ENCODE measurements around the gene SERPINB1. TPM values are rescaled to one million over a fixed set of nuclear protein-coding genes. Genes with fewer than 3 reads are reported as not detected.
"Not testable (repeated sequence)": the region's sequence is repeated elsewhere in the genome, so short reads cannot be mapped to it uniquely, and the experiment has no call there.

Gene SERPINB1
- polyA plus RNA-seq, 1 donor = 12.8 TPM

DNA sequence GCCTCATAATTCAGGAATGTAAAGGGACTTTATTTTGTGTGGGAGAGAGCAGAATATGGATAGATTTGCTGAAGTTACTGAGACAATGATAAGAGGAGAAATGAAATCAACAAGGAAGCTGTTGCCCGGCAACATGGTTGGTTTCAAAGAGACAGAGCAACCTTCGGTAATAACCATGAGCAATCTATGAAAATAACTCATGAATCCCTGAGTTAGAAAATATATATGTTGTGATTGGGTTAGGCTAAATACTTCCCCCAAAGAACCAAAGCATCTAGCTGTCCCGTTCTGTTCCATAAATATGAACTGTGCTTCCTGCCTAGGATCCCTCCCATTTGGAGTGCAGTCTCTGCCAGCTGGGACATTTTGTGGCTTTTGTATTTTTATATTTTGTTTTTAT lies 23.1 kb downstream of the SERPINB1 start:
- no peak for DNase-seq (ENCODE audit: low read depth)

DNA sequence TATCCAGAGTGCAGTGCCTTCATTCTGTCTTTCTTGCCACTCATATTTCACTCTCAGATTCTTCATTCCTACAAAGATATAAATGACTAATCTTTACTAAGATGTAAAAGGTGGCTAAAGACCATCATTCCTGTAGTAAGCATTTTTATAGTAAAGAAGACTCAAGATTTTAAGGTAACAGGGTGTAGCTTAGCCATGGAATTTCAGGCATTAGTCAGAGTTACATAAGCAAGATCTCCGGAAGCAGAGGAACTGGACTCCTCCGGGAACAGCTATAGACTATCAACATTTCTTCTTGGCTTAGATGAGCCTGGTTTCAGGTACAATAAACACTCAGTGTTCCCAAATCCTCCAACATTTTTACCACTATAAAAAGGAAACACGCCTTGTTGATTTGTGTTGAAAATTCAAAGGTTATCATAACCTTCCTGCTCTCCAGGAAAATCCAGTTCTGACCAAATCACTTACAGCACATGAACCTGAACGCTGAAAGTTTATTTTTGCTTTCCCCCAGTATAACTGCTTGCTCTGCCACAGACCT lies 23.7 kb downstream of the SERPINB1 start:
- DNase-seq (ENCODE audit: low read depth) = no peak

DNA sequence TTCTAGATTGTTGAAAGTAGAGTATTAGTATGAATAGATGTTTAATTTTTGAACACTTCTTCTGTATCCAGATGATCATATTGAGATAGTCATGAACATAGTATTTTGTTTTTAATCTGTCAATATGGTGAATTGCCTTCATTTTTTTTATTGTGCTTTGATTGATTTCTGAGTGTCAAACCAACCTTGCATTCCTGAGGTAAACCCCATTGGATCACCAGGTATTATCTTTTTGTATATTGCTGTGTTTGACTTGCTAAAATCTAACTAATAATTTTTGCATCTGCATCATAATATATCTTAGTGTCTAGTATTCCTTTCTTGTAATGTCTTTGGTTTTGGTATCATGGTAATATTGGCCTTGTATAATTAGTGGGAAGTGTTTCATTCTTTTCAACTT lies 25.5 kb downstream of the SERPINB1 start:
- no peak for DNase-seq (ENCODE audit: low read depth)

DNA sequence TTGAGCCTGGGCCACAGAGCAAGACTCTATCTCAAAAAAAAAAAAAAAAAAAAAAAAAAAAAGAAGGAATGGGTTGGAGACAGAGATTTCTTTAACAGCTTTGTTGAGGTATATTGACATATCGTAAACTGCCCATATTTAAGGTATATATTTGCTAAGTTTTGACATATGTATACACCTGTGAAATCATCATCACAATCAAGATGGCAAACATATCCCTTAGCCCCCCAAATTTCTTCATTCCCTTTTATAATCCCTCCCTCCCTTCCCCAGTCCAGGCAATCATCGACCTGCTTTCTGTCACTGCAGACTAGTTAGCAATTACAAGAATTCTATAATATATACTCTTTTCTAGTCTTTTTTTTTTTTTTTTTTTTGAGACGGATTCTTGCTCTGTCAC lies 29.0 kb downstream of the SERPINB1 start:
- DNase-seq (ENCODE audit: low read depth) = no peak

DNA sequence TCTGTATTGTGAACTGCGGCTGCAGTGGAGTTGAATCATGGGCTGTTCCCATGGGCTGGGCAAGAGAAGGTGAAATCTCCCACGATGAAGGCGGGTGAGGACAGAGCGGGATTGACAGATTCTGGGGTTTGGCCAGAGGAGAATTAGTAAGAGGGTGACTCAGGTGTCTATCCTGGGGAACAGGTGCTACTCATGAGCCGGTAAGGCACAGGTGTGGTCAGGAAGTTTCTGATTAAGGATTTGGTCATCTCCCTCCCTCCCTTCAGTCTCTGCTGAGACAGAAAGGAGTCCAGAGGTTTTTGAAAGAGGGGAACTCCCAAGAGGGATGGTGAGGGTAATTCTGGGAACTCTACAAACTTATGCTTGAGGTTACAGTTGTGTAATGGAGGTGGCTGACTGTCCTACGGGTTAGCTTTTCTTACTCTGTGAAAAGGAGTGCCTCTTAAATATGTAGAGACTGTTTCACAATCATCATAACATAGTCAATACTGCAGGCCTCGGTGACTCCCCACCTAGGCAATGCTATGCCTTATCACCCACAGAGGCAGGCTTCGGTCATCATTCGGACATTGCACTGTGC lies 31.5 kb downstream of the SERPINB1 start:
- DNase-seq (ENCODE audit: low read depth) = no peak

DNA sequence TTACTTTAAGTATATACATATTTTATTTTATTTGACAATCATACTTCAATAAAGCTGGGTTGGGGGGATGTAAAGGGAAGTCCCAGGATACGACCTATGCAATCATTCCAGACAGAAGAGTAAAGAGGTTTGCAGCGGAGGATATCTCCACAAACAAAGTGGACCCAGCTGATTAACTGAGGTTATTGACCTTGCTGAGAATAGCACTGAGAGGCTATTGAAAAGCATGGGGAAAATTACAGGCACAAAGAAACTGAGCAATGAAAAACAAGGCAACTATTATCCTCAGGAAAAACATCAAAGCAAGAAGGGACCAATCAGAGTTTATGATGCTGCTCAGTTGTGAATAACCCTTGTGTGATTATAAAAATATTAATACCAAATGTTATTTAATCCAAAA lies 32.6 kb downstream of the SERPINB1 start:
- DNase-seq (ENCODE audit: low read depth) = no peak

DNA sequence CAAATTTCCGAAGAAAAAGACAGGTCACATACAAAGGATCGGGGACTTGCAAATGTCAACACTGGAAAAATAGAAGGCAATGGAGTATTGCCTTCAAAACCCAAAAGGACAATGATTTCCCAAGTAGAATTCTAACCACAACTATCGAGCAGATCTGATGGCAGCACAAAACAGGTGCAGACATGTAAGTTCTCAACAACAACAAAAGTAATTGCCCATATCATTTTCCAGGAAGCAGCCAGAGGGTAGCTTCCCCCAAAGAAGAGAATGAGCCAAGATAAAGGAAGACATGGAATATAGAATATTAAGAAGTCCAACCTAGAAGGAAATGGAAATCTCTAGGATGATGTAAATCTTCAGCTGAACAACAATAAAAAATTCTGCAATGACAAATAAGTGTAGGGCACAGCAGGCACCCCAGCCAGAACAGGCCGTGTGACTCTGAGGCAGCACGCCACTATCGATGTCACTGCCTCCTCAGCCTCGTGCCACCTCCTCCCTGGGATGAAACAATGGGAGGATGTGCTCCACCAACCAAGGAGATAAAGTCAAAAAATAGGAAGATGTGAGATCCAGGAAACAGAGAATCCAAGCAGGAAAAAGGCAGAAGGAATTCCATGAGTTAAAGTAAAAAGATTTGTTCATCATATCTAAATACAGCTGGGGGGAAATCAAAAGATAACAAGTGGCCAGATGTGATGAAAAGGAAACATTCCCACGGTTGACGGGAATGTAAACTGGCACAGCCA lies 34.1 kb downstream of the SERPINB1 start:
- DNase-seq (ENCODE audit: low read depth) = no peak

DNA sequence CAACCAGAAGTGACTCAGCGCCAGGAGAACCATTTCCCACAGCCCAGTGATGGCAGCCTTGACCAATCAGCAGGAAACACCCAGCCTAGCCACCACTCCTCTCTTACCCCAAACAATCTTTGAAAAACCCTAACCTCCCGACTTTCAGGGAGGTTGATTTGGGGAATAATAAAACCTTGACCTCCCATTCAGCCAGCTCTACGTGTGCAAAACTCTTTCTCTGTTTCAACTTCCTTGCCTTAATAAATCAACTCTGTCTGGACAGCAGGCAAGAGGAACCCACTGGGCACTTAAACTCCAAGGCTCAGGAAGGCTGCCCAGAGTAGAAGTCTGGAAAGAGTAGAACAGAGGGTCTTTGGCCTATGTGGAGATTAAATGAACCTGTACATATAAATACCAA lies 35.0 kb downstream of the SERPINB1 start:
- no peak for DNase-seq (ENCODE audit: low read depth)

DNA sequence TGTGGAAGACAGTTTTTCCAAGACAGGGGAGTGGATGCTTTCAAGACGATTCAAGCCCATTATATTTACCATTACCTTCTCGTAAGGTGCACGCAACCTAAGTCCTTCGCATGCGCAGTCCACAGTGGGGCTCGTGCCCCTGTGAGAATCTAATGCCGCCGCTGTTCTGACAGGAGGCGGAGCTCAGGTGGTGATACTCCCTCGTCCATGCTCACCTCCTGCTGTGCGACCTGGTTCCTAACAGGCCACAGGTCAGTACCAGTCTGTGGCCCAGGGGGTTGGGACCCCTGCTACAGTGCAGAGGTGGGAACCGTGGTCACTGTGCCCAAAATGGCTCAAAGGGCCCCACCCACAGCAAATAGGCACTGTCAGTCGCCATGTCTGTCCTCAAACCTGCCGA lies 36.6 kb downstream of the SERPINB1 start:
- DNase-seq (ENCODE audit: low read depth) = no peak

DNA sequence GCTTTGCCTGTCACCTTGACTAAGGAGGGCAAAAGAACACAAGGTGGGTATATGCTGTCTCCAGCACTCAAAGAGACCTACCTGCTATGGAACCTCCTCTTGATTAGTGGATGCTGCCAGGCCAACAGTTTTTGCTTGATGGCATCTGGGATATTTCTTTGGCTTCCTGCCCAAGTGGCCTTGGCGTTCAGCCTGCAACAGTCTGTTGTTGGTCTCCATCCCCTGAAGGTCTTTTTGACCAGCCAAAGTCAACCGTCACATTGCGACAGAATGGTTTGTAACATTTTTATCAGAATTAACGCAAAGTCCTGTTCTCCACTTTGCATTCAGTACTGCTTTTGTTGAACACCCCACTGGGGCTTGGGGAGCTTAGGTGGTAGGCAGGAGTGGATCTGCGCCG lies 37.1 kb downstream of the SERPINB1 start:
- DNase-seq (ENCODE audit: low read depth) = no peak

DNA sequence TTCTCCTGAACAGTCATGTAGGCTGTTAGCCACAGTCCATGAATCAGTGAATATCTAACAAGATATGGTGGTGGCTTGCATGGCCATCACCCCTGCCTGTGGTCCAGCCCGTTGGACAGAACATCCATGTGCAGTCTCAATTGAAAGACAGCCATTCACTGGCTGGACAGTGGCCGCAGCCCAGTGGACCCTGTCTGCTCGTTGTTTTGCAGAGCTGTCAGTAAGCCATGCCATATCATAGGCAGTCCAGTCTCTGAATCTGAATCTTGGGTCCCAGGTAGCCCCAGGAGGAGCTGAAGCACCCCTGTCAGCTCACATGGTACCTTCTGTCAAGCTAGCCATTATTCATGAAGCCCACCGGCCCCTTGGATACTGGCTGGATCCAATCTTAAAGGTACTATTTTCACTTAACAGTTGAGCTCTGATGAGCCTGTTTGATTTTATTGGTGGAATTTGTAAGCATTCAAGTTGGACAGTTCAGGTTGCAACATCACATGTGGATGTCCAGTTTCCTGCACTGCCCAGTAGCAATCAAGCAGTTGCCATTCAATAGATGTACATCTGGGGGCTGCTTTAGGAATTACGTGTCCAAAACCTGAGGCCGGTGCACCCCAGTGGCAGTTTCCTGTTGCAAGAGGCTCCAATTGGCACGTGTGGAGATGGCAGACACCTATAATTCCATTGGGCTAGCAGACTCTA lies 37.8 kb downstream of the SERPINB1 start:
- no peak for DNase-seq (ENCODE audit: low read depth)

DNA sequence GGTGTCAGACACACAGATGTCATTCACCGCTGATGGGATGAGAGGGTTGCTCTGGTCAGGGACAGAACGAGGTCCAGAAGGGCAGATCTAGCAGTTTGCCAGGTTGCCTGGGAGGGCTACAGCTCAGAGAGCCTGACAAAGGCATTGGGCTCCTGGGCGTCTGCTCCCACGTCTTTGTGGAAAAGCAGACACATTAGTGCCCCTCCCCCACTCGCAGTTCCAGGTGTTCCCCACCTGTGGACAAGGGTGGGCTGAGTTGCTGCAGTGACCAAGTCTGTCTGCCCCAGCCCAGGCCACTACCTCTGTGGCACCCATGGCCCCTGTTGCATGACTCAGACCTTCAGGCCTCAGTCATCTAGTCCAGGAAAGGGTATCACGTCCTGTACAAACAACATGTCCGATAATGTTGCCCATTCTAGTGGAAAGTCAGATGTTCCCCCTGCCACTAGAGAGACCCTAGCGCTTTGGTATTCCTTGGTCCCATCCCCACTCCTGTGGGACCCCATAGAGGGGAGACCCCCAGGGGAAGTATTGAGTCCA lies 39.1 kb downstream of the SERPINB1 start:
- DNase-seq (ENCODE audit: low read depth) = no peak

DNA sequence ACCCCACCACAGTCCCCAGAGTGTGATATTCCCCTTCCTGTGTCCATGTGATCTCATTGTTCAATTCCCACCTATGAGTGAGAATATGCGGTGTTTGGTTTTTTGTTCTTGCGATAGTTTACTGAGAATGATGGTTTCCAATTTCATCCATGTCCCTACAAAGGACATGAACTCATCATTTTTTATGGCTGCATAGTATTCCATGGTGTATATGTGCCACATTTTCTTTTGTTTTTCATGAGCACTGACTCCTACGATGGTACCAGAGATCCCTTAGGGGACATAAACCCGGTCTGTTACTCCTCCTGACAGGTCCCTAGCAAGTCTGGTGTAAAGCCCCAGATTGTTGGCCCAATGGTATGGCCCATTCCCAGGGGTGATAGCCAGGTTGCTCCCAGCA lies 40.0 kb downstream of the SERPINB1 start:
- DNase-seq (ENCODE audit: low read depth) = not testable (repeated sequence)

DNA sequence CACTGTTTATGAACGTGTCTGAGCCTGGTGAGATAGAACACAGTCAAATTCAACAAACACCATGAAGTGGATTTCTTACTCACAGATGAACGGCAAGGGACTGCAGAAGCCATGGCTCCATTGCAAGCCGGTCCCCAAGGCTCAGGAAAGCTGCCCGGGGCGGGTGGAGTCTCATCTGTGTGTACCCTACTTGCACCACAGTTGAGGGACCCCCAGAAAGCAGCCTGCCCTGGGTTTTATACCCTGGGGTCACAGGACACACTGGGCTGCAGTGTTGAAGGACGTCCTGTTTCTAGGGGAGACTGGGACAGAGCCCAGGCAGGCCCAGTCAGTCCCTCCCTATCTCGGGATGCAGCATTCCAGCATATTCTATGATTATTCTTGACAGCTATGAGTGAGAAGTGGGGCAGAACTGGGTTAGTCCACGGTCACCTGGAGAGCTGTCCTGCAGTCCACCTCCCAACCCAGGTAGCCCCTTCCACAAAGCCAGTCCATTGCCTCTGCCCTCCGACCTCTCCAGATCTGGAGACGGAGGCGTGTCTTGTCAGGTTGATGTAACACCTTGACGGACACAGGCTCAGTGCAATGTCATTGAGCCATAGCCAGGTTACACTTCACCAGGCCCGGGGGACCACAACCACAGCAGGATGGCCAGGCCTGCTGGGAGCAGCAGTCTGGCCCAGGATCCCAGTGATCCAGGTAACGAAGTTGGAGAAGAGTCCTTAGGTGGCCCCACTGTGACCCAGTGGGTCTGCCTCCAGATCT lies 40.9 kb downstream of the SERPINB1 start:
- no peak for DNase-seq (ENCODE audit: low read depth)

DNA sequence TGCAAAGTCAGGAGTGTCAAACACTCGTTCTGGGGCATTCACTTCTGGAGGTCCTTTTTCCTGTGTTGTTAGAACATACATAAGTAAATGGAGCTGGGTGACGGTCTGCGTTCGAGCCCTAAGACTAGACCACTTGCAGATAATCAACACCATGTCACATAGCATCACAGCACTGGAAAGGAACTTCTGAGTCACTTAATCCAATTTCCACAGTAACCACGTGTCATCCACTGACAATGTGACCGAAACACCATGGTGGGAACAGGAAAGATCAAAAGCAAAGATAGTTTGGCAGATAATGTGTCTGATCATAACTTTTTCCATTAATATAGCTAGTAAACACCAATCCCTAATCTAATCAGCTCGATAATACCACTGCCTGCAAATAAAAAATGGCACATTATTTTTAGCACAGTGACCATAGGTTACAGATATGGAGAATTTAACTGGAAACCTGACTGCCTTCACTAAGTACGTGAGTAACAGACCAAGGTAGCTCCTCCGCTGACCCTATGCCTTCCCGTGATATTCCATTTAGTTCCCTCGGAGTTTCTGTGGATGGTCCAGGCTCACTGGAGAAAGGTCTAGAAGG lies 41.6 kb downstream of the SERPINB1 start:
- DNase-seq (ENCODE audit: low read depth) = no peak

DNA sequence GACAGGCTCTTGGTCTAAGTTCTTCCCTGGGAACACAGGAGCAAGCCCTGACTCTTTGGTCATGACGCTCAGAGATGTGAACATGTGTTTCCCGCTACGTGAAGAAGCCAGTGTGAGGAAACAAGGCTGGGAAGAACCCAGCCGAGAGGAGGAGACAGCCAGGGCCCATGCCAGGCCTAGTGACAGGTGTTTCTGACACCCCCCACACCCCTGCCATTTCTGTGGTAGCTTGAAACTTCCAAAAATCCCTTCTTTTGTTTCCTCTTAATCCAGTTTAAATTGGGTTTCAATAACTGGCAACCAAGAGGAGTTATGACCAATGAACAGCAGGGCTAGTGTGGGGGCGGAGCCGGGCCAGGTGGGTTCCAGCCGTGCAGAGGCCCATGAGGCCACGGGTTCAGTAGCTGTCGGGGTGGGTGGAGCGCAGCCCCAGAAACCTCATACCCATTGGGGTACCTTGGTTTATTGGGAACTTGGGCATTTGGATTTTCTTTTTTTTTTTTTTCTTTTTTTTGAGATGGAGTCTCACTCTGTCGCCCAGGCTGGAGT lies 43.0 kb downstream of the SERPINB1 start:
- no peak for DNase-seq (ENCODE audit: low read depth)

DNA sequence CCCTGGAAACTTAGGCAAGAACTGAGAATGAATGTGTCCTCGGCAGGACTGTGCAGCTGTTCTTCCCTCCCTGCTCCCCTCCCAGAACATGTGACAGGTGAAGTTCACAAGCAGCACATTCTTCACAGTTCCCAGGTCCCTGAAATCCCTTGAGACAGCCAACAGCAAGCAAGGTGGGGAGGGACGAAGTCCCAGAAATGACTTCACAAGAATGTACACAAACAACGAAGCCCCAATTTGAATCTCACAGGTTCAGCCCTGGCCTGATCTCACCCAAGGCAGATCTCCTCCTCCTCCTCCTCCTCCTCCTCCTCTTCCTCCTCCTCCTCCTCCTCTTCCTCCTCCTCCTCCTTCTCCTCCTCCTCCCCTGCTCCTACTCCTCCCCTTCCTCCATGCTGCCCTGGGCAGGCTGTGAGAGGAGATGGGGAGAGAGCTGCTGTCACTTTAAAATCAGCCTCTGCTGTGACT lies 44.1 kb downstream of the SERPINB1 start:
- no peak for DNase-seq (ENCODE audit: low read depth)

DNA sequence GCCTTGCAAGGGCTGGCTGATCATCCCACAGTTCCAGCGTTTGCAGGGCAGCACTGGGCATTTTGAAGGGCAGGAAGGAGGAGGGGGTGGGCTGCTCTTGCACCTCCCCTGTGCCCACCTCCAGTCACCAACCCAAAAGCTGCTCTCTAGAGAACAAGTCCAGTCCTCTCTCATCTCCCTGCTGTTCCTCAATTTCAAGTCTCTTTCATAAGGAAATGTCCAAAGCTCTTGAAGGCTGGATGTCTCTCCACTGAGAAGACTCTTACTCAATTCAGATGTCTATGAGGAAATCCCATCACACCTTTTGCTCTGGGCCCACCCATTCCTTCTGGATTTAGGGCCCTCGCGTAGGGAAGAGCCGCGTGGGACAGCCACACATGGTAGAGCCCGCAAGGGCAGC lies 44.8 kb downstream of the SERPINB1 start:
- DNase-seq (ENCODE audit: low read depth) = no peak

DNA sequence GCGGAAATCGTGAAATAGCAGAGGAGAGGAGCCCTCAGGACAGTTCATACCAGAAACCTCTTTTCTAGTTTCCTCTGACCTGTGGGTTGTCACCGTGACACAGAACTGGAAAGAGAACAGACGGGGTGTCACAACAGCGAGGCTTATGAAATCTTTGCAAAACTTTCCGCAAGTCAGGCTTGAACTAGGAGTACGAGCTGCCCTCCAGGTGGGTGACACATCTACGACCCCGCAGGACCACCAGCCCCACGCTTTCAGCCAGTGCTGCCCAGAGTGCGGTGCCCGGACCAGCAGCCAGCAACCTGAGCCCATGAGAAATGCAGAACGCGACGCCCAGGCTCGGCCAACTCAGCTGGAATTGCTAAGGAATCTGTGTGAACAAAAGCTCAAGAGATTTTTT lies 45.7 kb downstream of the SERPINB1 start:
- DNase-seq (ENCODE audit: low read depth) = no peak

DNA sequence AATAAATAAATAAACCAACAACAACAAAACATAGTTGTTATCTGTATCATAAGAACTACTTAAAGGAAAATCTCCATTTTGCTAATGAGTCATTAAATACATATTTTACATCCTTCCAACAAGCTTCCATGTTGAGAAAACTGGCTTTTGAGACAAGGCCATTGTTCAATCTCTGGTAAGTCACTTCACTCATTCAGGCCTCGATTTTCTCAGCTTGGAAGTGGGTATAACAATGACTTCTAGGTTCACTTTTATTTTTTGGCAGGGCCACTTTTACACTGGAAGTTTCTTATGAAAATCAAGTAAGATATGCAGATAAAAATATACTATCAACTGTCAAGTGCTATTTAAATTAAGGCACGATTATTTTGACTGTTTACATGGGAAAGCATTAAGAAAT lies 46.5 kb downstream of the SERPINB1 start:
- no peak for DNase-seq (ENCODE audit: low read depth)

DNA sequence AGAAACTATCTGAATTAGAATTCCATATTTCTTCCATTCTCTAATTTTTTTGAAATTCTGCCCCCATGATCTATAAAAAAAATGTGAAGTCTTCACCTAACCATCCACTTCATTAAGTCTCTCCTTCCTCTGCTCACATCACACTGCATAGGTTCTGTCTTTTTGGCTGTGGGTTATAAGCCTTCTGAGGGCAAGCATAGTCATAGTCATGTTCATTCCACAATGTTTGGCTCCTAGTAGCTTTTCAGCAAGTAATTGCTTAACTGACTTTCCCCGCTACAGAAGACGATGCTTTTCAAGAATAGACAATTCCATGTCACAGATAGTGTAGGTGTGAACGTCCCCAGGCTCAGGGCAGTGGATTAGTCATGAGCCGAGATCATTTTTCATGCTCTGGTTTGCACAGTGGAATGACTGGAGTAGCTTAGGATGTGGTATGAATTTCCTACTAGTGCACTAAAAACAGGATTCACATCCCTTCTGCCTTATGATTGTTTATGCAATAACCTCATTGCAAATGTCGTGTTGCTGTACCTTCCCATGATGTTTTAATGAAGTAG lies 47.4 kb downstream of the SERPINB1 start:
- DNase-seq (ENCODE audit: low read depth) = no peak
